ENCODE measurements around the gene ATRX.

The ATRX gene

DNA sequence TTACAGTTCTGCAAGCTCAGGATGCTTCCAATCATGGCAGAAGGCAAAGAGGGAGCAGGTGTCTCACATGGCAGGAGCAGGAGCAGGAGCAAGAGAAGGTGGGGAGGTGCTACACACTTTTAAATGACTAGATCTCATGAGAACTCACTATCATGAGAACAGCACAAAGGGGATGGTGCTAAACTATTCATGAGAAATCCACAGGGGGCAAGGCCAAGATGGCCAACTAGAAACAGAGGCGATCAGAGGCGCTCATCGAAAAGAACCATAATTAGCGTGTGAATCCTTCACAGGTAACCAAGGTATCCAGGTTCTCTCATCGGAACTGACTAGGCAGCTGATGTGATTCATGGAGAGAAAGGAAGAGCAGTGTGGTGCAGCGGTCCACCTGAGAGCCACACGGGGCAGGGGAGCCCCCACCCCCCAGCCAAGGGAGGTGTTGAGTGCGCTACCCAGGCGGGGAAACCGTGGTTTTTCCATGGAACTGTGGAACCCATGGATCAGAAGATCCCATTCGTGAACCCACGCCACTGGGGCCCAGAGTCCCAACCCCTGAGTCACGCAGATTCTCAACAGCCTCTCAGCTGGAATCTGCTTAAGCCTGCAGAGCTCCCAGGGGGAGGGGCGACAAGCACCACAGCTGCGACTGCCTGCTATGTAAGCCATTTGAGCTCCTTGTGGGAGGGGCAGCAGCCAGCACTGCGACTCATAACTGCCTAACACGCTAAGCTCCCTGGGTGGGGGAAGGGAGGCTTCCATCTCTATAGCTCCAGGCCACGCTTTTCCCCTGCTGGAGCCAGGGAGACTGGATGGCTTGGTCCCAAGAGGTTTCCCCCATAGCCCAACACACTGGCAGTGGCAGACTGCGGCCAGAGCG lies 292.1 kb downstream of the ATRX start:
- ChIA-PET CTCF (no interaction called here), POLR2A (no interaction called here)
- TF ChIP-seq, protein P1, sequence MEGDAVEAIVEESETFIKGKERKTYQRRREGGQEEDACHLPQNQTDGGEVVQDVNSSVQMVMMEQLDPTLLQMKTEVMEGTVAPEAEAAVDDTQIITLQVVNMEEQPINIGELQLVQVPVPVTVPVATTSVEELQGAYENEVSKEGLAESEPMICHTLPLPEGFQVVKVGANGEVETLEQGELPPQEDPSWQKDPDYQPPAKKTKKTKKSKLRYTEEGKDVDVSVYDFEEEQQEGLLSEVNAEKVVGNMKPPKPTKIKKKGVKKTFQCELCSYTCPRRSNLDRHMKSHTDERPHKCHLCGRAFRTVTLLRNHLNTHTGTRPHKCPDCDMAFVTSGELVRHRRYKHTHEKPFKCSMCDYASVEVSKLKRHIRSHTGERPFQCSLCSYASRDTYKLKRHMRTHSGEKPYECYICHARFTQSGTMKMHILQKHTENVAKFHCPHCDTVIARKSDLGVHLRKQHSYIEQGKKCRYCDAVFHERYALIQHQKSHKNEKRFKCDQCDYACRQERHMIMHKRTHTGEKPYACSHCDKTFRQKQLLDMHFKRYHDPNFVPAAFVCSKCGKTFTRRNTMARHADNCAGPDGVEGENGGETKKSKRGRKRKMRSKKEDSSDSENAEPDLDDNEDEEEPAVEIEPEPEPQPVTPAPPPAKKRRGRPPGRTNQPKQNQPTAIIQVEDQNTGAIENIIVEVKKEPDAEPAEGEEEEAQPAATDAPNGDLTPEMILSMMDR (IDR thresholded peaks at IDR 0.05; ENCODE audit: insufficient read depth, low read length, missing control alignments), result no peak
- H3K4me3 ChIP-seq (ENCODE audit: low read depth, low read length), result no peak overlapping the region
- DNase-seq (ENCODE audit: low read depth, low spot score), result peak; percentile 28

DNA sequence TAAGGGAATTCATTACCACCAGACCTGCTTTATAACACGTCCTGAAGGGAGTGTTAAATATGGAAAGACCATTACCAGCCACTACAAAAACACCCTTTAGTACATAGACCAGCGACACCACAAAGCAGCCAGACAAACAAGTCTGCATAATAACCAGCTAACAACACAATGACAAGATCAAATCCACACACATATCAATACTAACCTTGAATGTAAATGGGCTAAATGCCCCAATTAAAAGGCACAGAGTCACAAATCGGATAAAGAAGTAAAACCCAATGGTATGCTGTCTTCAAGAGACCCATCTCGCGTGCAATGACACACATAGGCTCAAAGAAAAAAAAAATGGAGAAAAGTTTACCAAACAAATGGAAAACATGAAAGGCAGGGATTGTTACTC lies 302.0 kb downstream of the ATRX start:
- ChIA-PET CTCF (no interaction called here), POLR2A (no interaction called here)
- no peak overlapping the region for H3K4me3 ChIP-seq (ENCODE audit: low read depth, low read length)
- TF ChIP-seq, protein P1 (IDR thresholded peaks at IDR 0.05; ENCODE audit: insufficient read depth, low read length, missing control alignments), result no peak
- DNase-seq (ENCODE audit: low read depth, low spot score), result no peak

DNA sequence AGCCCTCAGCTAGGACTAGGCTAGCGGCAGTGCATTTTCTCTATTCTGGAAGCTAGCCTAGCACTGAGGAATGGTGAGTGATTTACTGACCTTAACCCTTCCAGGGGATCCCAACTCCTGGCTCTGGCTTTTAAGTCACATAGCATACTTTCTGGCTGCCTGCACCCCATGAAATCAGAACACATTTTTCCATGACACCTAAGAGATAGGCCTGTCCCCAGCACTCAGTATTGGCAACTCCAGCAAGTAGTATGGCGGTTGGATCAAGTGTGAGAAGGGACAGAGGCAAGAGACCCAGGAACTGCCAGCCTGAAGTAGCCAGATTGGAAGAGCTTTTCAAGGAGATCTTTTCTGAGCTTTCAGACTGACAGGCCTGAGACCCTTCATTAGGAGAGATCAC lies 330.6 kb downstream of the ATRX start:
- ChIA-PET POLR2A (no interaction called here), CTCF (no interaction called here)
- no peak overlapping the region for H3K4me3 ChIP-seq (ENCODE audit: low read depth, low read length)
- no peak for DNase-seq (ENCODE audit: low read depth, low spot score)
- TF ChIP-seq, protein P1 (IDR thresholded peaks at IDR 0.05; ENCODE audit: insufficient read depth, low read length, missing control alignments), result no peak
